ENCODE measurements around the gene THBS3. TPM values are rescaled to one million over a fixed set of nuclear protein-coding genes. Genes with fewer than 3 reads are reported as not detected.

THBS3 gene
- total and polyA plus RNA-seq, 9 of the 15 experiments (the other 6 are each of a cell fraction or from before 2014, with no cell fraction given) = 0.59 to 8.3 (median 3.2) TPM

- no peak for TF ChIP-seq FOXM1 (IDR thresholded peaks at IDR 0.05; ENCODE audit: low read depth)
- 0 out of 2 replicates have a peak, but pooled peaks have one; percentile 13 for TF ChIP-seq FOXM1 (CRISPR knock-in tag; IDR thresholded peaks at IDR 0.05; ENCODE audit: low read depth)
These were observed 46.1 kb upstream of the THBS3 start (continued) for GRCh38 chr1:155253797-155254196.

GRCh38 chr1:155253208-155253607 is 45.5 kb upstream of the THBS3 start:
- no peaks in the 10 kb centered on the region for H4K20me1 ChIP-seq (replicated peaks; ENCODE audit: control insufficient read depth, insufficient read depth, low read length)
- POLR2A ChIA-PET = interaction anchor here (3.4 kb wide), 1 partner anchor 8 kb away, joined by 29 read pairs; the partner anchor contains the start of gene SCAMP3
- no peak overlapping the region for H2AFZ ChIP-seq (ENCODE audit: low read depth, low read length)
- no peak for FAIRE-seq
- peaks cover 38% of the 10 kb centered on the region; the same call in 2 of the 3 replicates for H3K36me3 ChIP-seq (ENCODE audit: control insufficient read depth, insufficient read depth, low read length)
- 81% methylated on average over 5 of the region's 5 CpGs for WGBS (ENCODE audit: insufficient coverage, low coverage, missing lambda C conversion rate)
- intact Hi-C loops (cut with micrococcal nuclease) = loop anchor here (5.0 to 10.0 kb wide), 2 partner anchors 252 to 339 kb away; no protein-coding TSS in a partner anchor
- H3K4me1 ChIP-seq (replicated peaks in 1 of 2; ENCODE audit: control insufficient read depth in 2 of 2, insufficient read depth in 2 of 2, low read length in 2 of 2) = peaks cover 25 to 48% of the 10 kb centered on the region in 2 experiments
- no peaks in the 10 kb centered on the region for H3K27me3 ChIP-seq (ENCODE audit: control insufficient read depth in 2 of 2, insufficient read depth in 2 of 2, low read length in 2 of 2)
- peak overlapping the region in 1 of 2 experiments; percentile 97; a peak in 3 of 4 replicates for H3K9ac ChIP-seq (ENCODE audit: insufficient read depth in 1 of 2, low read depth in 2 of 2, low read length in 2 of 2)
- no peaks in the 10 kb centered on the region for H3K9me3 ChIP-seq (replicated peaks; ENCODE audit: control insufficient read depth, insufficient read depth, low read depth, low read length)
- TF ChIP-seq KAT8 (IDR thresholded peaks at IDR 0.05; ENCODE audit: low read depth) (no peak), TEAD4 (IDR thresholded peaks at IDR 0.05; ENCODE audit: low read length) (no peak), TEAD4 (CRISPR knock-in tag; IDR thresholded peaks at IDR 0.05; ENCODE audit: borderline replicate concordance) (no peak), ARID1B (IDR thresholded peaks at IDR 0.05) (no peak), BHLHE40 (IDR thresholded peaks at IDR 0.05; ENCODE audit: low read length) (no peak), SRSF3 (IDR thresholded peaks at IDR 0.05; ENCODE audit: insufficient read depth, low read length) (no peak), MTA3 (IDR thresholded peaks at IDR 0.05; ENCODE audit: borderline replicate concordance) (no peak), PHTF2 (CRISPR knock-in tag; IDR thresholded peaks at IDR 0.05) (no peak), POLR3A (IDR thresholded peaks at IDR 0.05; ENCODE audit: borderline replicate concordance, extremely low read depth, insufficient read depth, insufficient read length) (no peak), CC2D1A (IDR thresholded peaks at IDR 0.05) (no peak), ZNF146 (CRISPR knock-in tag; IDR thresholded peaks at IDR 0.05; ENCODE audit: unreplicated experiment) (no peak), ATF1 (CRISPR knock-in tag; IDR thresholded peaks at IDR 0.05) (no peak), ATF1 (tag; IDR thresholded peaks at IDR 0.05) (no peak), GATA2 (CRISPR knock-in tag; IDR thresholded peaks at IDR 0.05) (no peak), HINFP (tag; conservative IDR thresholded peaks at IDR 0.05; ENCODE audit: low read depth) (no peak), ZNF232 (CRISPR knock-in tag; IDR thresholded peaks at IDR 0.05) (no peak), ZBTB9 (CRISPR knock-in tag; IDR thresholded peaks at IDR 0.05) (no peak), NFATC3 (IDR thresholded peaks at IDR 0.05) (no peak)
- DNase-seq (ENCODE audit: extremely low read depth in 1 of 4, low spot score in 3 of 4) = no peak
- H3K9me1 ChIP-seq (ENCODE audit: control insufficient read depth, insufficient read depth, low read length) = no peaks in the 10 kb centered on the region
- CTCF ChIA-PET (ENCODE audit: low intra/inter-chr PET ratio) = interaction anchor here (0.6 to 1.2 kb wide), 2 partner anchors 57 to 70 kb away, joined by 4 read pairs; no protein-coding TSS in a partner anchor
- H3K79me2 ChIP-seq (ENCODE audit: control insufficient read depth, insufficient read depth, low read length) = peaks cover 18% of the 10 kb centered on the region
- in situ Hi-C loops (cut with MboI) = loop anchor here (10.0 kb wide), 1 partner anchor 342 kb away; no protein-coding TSS in a partner anchor
- H3K27ac ChIP-seq (ENCODE audit: extremely low read depth, low read depth, low read length) = no peak overlapping the region; the same call in 2 of the 3 replicates
- ATAC-seq = no peak
- TSS peak; percentile 17 for BruUV-seq (replicated peaks)
- peak overlapping the region; percentile 58; the same call in 1 of the 2 replicates for H3K4me3 ChIP-seq
- peak overlapping the region; percentile 81 for H3K4me2 ChIP-seq (ENCODE audit: insufficient read depth, low read length)
